ENCODE results near the gene PMM1. TPM values are rescaled to one million over a fixed set of nuclear protein-coding genes. Genes with fewer than 3 reads are reported as not detected.
A peak's percentile ranks its signal among the peaks of the same experiment; 100 is the strongest.

The PMM1 gene
- total and polyA plus RNA-seq, 12 donors, result 37.8 to 105 (median 62.1) TPM

- no peaks in the 10 kb centered on the region for H3K9me3 ChIP-seq (replicated peaks in 1 of 3)
- TF ChIP-seq POLR2A (IDR thresholded peaks at IDR 0.05), result no peak
- TF ChIP-seq, protein P1, sequence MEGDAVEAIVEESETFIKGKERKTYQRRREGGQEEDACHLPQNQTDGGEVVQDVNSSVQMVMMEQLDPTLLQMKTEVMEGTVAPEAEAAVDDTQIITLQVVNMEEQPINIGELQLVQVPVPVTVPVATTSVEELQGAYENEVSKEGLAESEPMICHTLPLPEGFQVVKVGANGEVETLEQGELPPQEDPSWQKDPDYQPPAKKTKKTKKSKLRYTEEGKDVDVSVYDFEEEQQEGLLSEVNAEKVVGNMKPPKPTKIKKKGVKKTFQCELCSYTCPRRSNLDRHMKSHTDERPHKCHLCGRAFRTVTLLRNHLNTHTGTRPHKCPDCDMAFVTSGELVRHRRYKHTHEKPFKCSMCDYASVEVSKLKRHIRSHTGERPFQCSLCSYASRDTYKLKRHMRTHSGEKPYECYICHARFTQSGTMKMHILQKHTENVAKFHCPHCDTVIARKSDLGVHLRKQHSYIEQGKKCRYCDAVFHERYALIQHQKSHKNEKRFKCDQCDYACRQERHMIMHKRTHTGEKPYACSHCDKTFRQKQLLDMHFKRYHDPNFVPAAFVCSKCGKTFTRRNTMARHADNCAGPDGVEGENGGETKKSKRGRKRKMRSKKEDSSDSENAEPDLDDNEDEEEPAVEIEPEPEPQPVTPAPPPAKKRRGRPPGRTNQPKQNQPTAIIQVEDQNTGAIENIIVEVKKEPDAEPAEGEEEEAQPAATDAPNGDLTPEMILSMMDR (IDR thresholded peaks at IDR 0.05), result no peak
- H3K27ac ChIP-seq, result no peak overlapping the region
- no peak for DNase-seq
- WGBS, 4 donors, result 76 to 85% (median 80%) methylated on average over 6 of the region's 6 CpGs
- intact Hi-C loops (cut with DNase I), result no loop called here
- H3K27me3 ChIP-seq, result no peaks in the 10 kb centered on the region
- peaks cover 0 to 9% of the 10 kb centered on the region in 2 donors for H3K4me1 ChIP-seq (replicated peaks in 1 of 2)
- H3K36me3 ChIP-seq (replicated peaks in 1 of 2), result no peaks in the 10 kb centered on the region
- H3K4me3 ChIP-seq, result no peak overlapping the region
These were observed 23.1 kb upstream of the PMM1 start for GRCh38 chr22:41612603-41613306.

- Histone ChIP-seq H3K27me3 (no peaks in the 10 kb centered on the region), H3K4me3 (no peak overlapping the region), H3K9me3 (replicated peaks in 1 of 3) (no peaks in the 10 kb centered on the region), H3K4me1 (replicated peaks in 1 of 2) (no peaks in the 10 kb centered on the region), H3K27ac (no peak overlapping the region), H3K36me3 (replicated peaks in 1 of 2) (peaks cover 0 to 24% of the 10 kb centered on the region in 2 donors)
- intact Hi-C loops (cut with DNase I), result no loop called here
- TF ChIP-seq, protein P1 (IDR thresholded peaks at IDR 0.05), result no peak
- no peak for TF ChIP-seq POLR2A (IDR thresholded peaks at IDR 0.05)
- 94 to 98% (median 97%) methylated on average over 3 of the region's 3 CpGs for WGBS, 4 donors
- no peak for DNase-seq
These were observed 18.7 kb upstream of the PMM1 start for GRCh38 chr22:41608386-41608785.

- Histone ChIP-seq H3K27ac (no peak overlapping the region), H3K27me3 (no peaks in the 10 kb centered on the region), H3K9me3 (replicated peaks in 1 of 3) (no peaks in the 10 kb centered on the region), H3K4me1 (replicated peaks in 1 of 2) (no peaks in the 10 kb centered on the region), H3K36me3 (replicated peaks in 1 of 2) (peaks cover 0 to 54% of the 10 kb centered on the region in 2 donors), H3K4me3 (no peak overlapping the region)
- TF ChIP-seq, protein P1 (IDR thresholded peaks at IDR 0.05), result no peak
- TF ChIP-seq POLR2A (IDR thresholded peaks at IDR 0.05), result no peak
- no peak for DNase-seq
- WGBS, 4 donors, result 69 to 92% (median 85%) methylated on average over 4 of the region's 4 CpGs
- intact Hi-C loops (cut with DNase I), result no loop called here
These were observed 14.3 kb upstream of the PMM1 start for GRCh38 chr22:41603873-41604332.

DNA sequence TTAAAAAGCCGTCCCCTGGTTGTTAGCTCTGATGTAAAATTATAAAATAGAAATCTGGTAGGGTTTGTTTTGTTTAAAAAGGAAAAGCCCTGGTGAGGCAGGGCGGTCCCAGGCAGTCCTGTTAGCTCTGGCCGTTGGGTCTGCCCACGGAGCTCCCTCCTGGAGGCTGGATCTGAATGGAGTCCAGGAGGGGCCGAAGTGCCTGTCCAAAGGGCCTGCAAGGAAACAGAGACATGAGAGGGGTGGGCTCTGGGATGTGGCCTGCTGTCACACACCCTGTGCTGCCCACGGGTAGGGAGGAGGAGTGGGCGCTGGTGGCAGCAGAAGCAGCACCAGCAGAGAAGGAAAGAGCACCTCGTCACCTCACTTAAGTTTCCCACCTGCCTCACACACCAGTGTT, 11.3 kb upstream of the PMM1 start:
- H3K4me3 ChIP-seq, result no peak overlapping the region
- TF ChIP-seq, protein P1 (IDR thresholded peaks at IDR 0.05), result no peak
- TF ChIP-seq POLR2A (IDR thresholded peaks at IDR 0.05), result no peak
- no peaks in the 10 kb centered on the region for H3K9me3 ChIP-seq (replicated peaks in 1 of 3)
- peak overlapping the region in 1 of 5 donors; percentile 47 for H3K27ac ChIP-seq
- intact Hi-C loops (cut with DNase I), result no loop called here
- WGBS, 4 donors, result 79 to 92% (median 88%) methylated on average over 8 of the region's 8 CpGs
- H3K4me1 ChIP-seq (replicated peaks in 1 of 2), result peaks cover 17 to 21% of the 10 kb centered on the region in 2 donors
- peaks cover 0 to 41% of the 10 kb centered on the region in 2 donors for H3K36me3 ChIP-seq (replicated peaks in 1 of 2)
- no peak for DNase-seq
- no peaks in the 10 kb centered on the region for H3K27me3 ChIP-seq

Data from adrenal gland (tissue), 12 donors.